ENCODE results near the gene SCGB3A1. TPM values are rescaled to one million over a fixed set of nuclear protein-coding genes. Genes with fewer than 3 reads are reported as not detected.
A peak's percentile ranks its signal among the peaks of the same experiment; 100 is the strongest.

Gene SCGB3A1
- total RNA-seq, 1 donor from 2014 or later = 0.47 TPM

DNA sequence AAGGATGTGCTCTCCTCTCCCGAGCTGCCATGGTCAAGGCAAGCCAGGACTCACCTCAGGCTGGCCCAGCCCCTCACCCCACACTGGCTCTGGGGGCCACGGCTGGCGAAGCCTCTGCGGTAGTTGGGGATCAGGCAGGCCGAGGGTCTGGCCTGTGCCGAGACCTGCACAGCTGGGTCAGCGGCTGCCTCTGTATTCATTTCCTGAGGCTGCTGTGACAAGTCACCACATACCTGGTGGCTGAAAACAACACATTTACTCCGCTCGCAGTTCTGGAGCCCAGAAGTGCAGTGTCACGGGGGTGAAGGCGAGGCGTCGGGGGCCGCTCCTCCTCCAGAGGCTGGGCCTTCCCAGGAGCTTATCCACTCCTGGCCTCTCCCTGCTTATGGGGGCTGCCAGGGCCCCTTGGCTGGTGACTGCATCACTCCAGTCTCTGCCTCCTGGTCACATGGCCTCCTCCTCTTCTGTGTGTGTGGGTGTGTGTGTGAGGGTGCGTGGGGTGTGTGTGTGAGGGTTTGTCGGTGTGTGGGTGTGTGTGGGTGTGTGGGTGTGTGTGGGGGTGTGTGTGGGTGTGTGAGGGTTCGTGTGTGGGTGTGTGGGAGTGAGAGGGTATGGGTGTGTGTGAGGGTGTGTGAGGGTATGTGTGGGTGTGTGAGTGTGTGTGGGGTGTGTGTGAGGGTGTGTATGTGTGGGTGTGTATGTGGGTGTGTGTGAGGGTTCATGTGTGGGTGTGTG is 3.2 kb upstream of the SCGB3A1 start:
- Mint-ChIP-seq H3K36me3 (ENCODE audit: low read depth) (no peaks in the 10 kb centered on the region), H3K27ac (ENCODE audit: unreplicated experiment) (no peak overlapping the region), H3K4me1 (ENCODE audit: low read depth) (peaks cover 4% of the 10 kb centered on the region), H3K9me3 (ENCODE audit: low read depth) (no peaks in the 10 kb centered on the region), H3K4me3 (ENCODE audit: unreplicated experiment) (no peak overlapping the region), H3K27me3 (ENCODE audit: low read depth) (peaks cover 8% of the 10 kb centered on the region)
- TF ChIP-seq, protein P1, sequence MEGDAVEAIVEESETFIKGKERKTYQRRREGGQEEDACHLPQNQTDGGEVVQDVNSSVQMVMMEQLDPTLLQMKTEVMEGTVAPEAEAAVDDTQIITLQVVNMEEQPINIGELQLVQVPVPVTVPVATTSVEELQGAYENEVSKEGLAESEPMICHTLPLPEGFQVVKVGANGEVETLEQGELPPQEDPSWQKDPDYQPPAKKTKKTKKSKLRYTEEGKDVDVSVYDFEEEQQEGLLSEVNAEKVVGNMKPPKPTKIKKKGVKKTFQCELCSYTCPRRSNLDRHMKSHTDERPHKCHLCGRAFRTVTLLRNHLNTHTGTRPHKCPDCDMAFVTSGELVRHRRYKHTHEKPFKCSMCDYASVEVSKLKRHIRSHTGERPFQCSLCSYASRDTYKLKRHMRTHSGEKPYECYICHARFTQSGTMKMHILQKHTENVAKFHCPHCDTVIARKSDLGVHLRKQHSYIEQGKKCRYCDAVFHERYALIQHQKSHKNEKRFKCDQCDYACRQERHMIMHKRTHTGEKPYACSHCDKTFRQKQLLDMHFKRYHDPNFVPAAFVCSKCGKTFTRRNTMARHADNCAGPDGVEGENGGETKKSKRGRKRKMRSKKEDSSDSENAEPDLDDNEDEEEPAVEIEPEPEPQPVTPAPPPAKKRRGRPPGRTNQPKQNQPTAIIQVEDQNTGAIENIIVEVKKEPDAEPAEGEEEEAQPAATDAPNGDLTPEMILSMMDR (IDR thresholded peaks at IDR 0.05) = no peak
- DNase-seq (ENCODE audit: low spot score) = no peak

DNA sequence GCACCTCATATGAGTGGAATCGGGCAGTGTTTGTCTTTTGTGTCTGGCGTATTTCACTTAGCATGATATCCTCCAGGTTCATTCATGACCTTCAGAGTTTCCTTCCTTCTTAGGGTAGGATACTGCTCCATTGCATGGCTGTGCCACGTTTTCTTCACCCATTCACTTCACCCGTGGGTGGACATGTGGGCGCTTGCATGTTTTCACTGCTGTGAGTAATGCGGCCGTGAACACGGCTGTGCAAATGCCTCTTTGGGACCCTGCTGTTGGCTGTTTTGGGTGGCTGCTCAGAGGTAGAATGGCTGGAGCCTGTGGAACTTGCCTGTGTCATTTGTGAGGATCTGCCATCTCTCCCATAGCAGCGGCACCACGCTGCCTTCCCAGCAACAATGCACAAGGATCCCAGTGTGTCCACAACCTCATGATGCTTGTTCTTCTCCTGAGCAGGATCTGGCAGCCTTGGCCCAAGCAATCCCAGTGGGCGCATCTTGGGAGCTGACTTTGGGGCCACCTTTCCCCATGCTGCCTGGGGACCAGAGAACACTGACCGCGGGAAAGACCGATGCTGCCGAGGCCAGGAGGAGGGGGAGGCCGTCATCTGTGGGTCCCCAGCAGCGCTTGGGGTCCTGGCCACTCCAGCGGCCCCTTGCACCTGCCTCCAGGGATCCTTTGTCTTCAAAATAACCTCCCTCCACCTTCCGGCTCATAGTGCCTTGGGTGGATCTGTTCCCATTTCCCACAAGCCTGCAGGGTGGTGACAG is 2.3 kb upstream of the SCGB3A1 start:
- no peaks in the 10 kb centered on the region for H3K9me3 Mint-ChIP-seq (ENCODE audit: low read depth)
- peaks cover 10% of the 10 kb centered on the region for H3K27me3 Mint-ChIP-seq (ENCODE audit: low read depth)
- TF ChIP-seq, protein P1 (IDR thresholded peaks at IDR 0.05) = no peak
- no peaks in the 10 kb centered on the region for H3K36me3 Mint-ChIP-seq (ENCODE audit: low read depth)
- DNase-seq (ENCODE audit: low spot score) = no peak
- H3K4me3 Mint-ChIP-seq (ENCODE audit: unreplicated experiment) = no peak overlapping the region
- H3K27ac Mint-ChIP-seq (ENCODE audit: unreplicated experiment) = no peak overlapping the region
- H3K4me1 Mint-ChIP-seq (ENCODE audit: low read depth) = peaks cover 4% of the 10 kb centered on the region

DNA sequence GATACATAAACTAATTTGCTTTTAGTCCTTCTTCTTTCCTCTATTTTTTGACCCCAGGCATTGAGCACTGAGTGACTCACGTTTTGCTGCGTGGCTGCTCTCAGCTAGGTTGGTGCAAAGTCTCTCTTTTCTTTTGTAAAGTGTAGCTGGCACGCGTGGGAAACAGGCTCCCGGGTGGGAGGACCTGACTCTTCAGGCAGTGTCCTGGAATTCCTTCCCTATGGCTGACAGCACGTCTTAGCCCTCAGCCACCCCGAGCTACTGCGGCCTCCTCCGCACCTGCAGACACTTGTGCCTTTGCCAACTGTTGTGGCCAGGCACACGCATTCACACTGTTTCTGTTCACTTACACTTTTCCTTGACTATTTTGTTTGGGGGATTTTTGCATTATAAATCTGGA is 877 bp upstream of the SCGB3A1 start:
- no peaks in the 10 kb centered on the region for H3K36me3 Mint-ChIP-seq (ENCODE audit: low read depth)
- DNase-seq (ENCODE audit: low spot score) = no peak

DNA sequence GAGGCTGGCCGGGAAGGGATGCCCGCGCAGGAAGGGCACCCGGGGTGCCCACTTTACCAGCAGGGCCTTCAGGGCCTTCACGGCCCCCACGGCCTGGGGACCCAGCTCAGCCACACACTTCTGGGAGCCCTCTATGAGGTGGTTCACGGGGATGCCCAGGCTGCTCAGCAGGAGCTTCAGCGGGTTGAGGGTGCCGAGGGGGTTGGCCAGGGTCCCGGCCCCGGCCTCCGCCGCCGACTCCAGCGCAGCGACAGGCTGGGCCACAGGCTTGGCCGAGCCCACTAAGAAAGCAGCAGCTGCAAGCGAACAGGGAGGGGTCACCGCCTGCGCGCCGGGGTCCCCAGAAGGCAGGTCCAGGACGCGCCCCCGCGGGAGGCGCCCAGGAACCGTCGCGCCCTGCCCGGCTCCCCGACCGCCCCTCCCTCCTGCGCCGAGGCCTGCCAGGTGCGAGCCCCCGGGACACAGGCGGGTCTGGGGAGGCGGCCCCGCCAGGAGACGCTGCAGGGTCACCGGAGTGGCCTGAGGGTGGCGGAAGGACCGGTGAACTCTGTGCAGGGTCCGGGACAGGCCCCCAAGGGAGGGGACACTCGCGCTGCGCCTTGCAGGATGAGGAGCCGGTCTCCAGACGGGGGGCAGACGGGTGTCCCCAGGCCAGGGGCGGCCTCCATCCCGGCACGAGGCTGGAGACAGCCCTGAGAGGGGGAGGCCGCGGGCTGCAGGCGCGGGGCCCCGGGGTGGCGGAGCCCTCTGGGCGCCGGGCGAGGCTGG is 572 bp downstream of the SCGB3A1 start:
- H3K27me3 Mint-ChIP-seq (ENCODE audit: low read depth) = peaks cover 10% of the 10 kb centered on the region

More for the DNA sequence above, 877 bp upstream of the SCGB3A1 start:
- TF ChIP-seq, protein P1 (IDR thresholded peaks at IDR 0.05) = no peak
- H3K9me3 Mint-ChIP-seq (ENCODE audit: low read depth) = no peaks in the 10 kb centered on the region
- H3K27ac Mint-ChIP-seq (ENCODE audit: unreplicated experiment) = no peak overlapping the region
- H3K27me3 Mint-ChIP-seq (ENCODE audit: low read depth) = peaks cover 10% of the 10 kb centered on the region
- peaks cover 4% of the 10 kb centered on the region for H3K4me1 Mint-ChIP-seq (ENCODE audit: low read depth)
- peak overlapping the region; percentile 53 for H3K4me3 Mint-ChIP-seq (ENCODE audit: unreplicated experiment)

More for the DNA sequence above, 572 bp downstream of the SCGB3A1 start:
- no peaks in the 10 kb centered on the region for H3K36me3 Mint-ChIP-seq (ENCODE audit: low read depth)
- H3K4me3 Mint-ChIP-seq (ENCODE audit: unreplicated experiment) = peak overlapping the region; percentile 42
- TF ChIP-seq, protein P1 (IDR thresholded peaks at IDR 0.05) = no peak
- H3K27ac Mint-ChIP-seq (ENCODE audit: unreplicated experiment) = no peak overlapping the region
- H3K4me1 Mint-ChIP-seq (ENCODE audit: low read depth) = peaks cover 4% of the 10 kb centered on the region
- no peaks in the 10 kb centered on the region for H3K9me3 Mint-ChIP-seq (ENCODE audit: low read depth)
- DNase-seq (ENCODE audit: low spot score) = no peak
